WERI-Rb-1 (cell line): ENCODE measurements around the gene CTTNBP2.

Source experiments
- DNase-seq: peaks from one replicate; pipeline ENCODE4 v3.0.0-alpha.2; 2020
- H3K27ac ChIP-seq: fragments of 250-450 bp; sonication (Bioruptor Pico); 2 replicates; pipeline ENCODE4 v1.5.1; 2020; ENCODE audit warnings: mild to moderate bottlenecking, moderate library complexity
- H3K27me3 ChIP-seq: fragments of 250-450 bp; sonication (Bioruptor Pico); 2 replicates; pipeline ENCODE4 v1.5.1; 2021; ENCODE audit warnings: mild to moderate bottlenecking, low read depth, moderate library complexity; ENCODE audit not compliant: insufficient read depth, severe bottlenecking
- H3K36me3 ChIP-seq: fragments of 250-450 bp; sonication (Bioruptor Pico); 2 replicates; pipeline ENCODE4 v1.5.1; 2020; ENCODE audit warnings: mild to moderate bottlenecking, moderate library complexity
- H3K4me3 ChIP-seq: 2 replicates; pipeline ENCODE4 v1.5.1; 2011; ENCODE audit warnings: low read depth, mild to moderate bottlenecking, control low read depth, low read length
- H3K9me3 ChIP-seq: fragments of 250-450 bp; sonication (Bioruptor Pico); 2 replicates; pipeline ENCODE4 v1.5.1; 2021; ENCODE audit warnings: mild to moderate bottlenecking, moderate library complexity; ENCODE audit not compliant: severe bottlenecking
- CTCF ChIP-seq: IDR thresholded peaks from 2 replicates; pipeline ENCODE4 v1.5.1; 2011; ENCODE audit warnings: low read depth, mild to moderate bottlenecking, control low read depth, inconsistent platforms, low read length

The CTTNBP2 gene

GRCh38 chr7:117870448-117871130 lies 2.7 kb downstream of the CTTNBP2 start:
- Histone ChIP-seq H3K4me3 (no peak overlapping the region), H3K27me3 (peaks cover 76% of the 10 kb centered on the region), H3K27ac (no peak overlapping the region), H3K9me3 (no peaks in the 10 kb centered on the region), H3K36me3 (no peaks in the 10 kb centered on the region)
- TF ChIP-seq CTCF = no peak
- DNase-seq = no peak

- no peak overlapping the region for H3K27ac ChIP-seq
- peaks cover 69% of the 10 kb centered on the region for H3K27me3 ChIP-seq
- no peak for DNase-seq
- H3K36me3 ChIP-seq = no peaks in the 10 kb centered on the region
- no peak overlapping the region for H3K4me3 ChIP-seq
- no peaks in the 10 kb centered on the region for H3K9me3 ChIP-seq
- TF ChIP-seq CTCF = no peak
Observed at GRCh38 chr7:117869374-117869773, 3.9 kb downstream of the CTTNBP2 start.

- TF ChIP-seq CTCF = no peak
- Histone ChIP-seq H3K4me3 (no peak overlapping the region), H3K27me3 (peaks cover 56% of the 10 kb centered on the region), H3K27ac (no peak overlapping the region), H3K9me3 (no peaks in the 10 kb centered on the region), H3K36me3 (no peaks in the 10 kb centered on the region)
- no peak for DNase-seq
Observed at GRCh38 chr7:117863618-117864017, 9.6 kb downstream of the CTTNBP2 start.

GRCh38 chr7:117862378-117862777 lies 10.9 kb downstream of the CTTNBP2 start:
- Histone ChIP-seq H3K27me3 (peaks cover 48% of the 10 kb centered on the region), H3K9me3 (no peaks in the 10 kb centered on the region), H3K4me3 (no peak overlapping the region), H3K36me3 (no peaks in the 10 kb centered on the region), H3K27ac (no peak overlapping the region)
- no peak for TF ChIP-seq CTCF
- DNase-seq = no peak

- no peak for DNase-seq
Observed at GRCh38 chr7:117859246-117859812, 13.9 kb downstream of the CTTNBP2 start.

More at GRCh38 chr7:117859246-117859812, 13.9 kb downstream of the CTTNBP2 start:
- H3K27me3 ChIP-seq = peaks cover 49% of the 10 kb centered on the region
- H3K27ac ChIP-seq = no peak overlapping the region
- no peaks in the 10 kb centered on the region for H3K36me3 ChIP-seq
- TF ChIP-seq CTCF = no peak
- H3K4me3 ChIP-seq = no peak overlapping the region
- no peaks in the 10 kb centered on the region for H3K9me3 ChIP-seq
